Measurements from ENCODE around the gene MARK3. TPM values are rescaled to one million over a fixed set of nuclear protein-coding genes. Genes with fewer than 3 reads are reported as not detected.

Gene MARK3
- total and polyA plus RNA-seq, 8 donors = 52.6 to 157 (median 95.0) TPM

GRCh38 chr14:103472939-103473338 is 87.7 kb downstream of the MARK3 start:
- intact Hi-C loops (cut with DNase I; ENCODE audit: low total_unique reads) = no loop called here
- Histone ChIP-seq H3K4me3 (no peak overlapping the region), H3K27ac (no peak overlapping the region), H3K27me3 (no peaks in the 10 kb centered on the region), H3K9me3 (no peaks in the 10 kb centered on the region), H3K36me3 (peaks cover 42 to 100% (median 96%) of the 10 kb centered on the region in 4 donors), H3K4me1 (no peaks in the 10 kb centered on the region)
- WGBS, 5 donors = 87 to 93% (median 93%) methylated on average over 5 of the region's 5 CpGs
- DNase-seq = no peak
- TF ChIP-seq EP300 (IDR thresholded peaks at IDR 0.05) (no peak), POLR2AphosphoS5 (IDR thresholded peaks at IDR 0.05) (no peak), POLR2A (IDR thresholded peaks at IDR 0.05) (no peak)

DNA sequence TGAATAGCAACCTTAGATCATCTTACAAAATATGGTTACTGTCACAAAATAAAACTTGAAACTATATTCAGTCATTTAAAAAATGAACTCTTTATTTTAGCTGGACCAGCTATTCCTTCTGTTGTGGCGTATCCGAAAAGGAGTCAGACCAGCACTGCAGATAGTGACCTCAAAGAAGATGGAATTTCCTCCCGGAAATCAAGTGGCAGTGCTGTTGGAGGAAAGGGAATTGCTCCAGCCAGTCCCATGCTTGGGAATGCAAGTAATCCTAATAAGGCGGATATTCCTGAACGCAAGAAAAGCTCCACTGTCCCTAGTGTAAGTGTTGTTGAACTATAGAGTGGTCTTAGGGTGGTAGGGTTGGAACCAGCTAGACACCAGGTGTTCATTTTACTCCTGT is 89.7 kb downstream of the MARK3 start:
- H3K27ac ChIP-seq = no peak overlapping the region
- H3K27me3 ChIP-seq = no peaks in the 10 kb centered on the region
- no peaks in the 10 kb centered on the region for H3K9me3 ChIP-seq
- TF ChIP-seq POLR2AphosphoS5 (IDR thresholded peaks at IDR 0.05) (no peak), EP300 (IDR thresholded peaks at IDR 0.05) (no peak), POLR2A (IDR thresholded peaks at IDR 0.05) (no peak)
- TF ChIP-seq, protein P1, sequence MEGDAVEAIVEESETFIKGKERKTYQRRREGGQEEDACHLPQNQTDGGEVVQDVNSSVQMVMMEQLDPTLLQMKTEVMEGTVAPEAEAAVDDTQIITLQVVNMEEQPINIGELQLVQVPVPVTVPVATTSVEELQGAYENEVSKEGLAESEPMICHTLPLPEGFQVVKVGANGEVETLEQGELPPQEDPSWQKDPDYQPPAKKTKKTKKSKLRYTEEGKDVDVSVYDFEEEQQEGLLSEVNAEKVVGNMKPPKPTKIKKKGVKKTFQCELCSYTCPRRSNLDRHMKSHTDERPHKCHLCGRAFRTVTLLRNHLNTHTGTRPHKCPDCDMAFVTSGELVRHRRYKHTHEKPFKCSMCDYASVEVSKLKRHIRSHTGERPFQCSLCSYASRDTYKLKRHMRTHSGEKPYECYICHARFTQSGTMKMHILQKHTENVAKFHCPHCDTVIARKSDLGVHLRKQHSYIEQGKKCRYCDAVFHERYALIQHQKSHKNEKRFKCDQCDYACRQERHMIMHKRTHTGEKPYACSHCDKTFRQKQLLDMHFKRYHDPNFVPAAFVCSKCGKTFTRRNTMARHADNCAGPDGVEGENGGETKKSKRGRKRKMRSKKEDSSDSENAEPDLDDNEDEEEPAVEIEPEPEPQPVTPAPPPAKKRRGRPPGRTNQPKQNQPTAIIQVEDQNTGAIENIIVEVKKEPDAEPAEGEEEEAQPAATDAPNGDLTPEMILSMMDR (IDR thresholded peaks at IDR 0.05) = no peak
- peaks cover 41 to 100% (median 96%) of the 10 kb centered on the region in 4 donors for H3K36me3 ChIP-seq
- 92 to 97% (median 96%) methylated on average over 5 of the region's 5 CpGs for whole genome bisulfite sequencing, 5 donors
- H3K4me3 ChIP-seq = no peak overlapping the region
- no peaks in the 10 kb centered on the region for H3K4me1 ChIP-seq
- no peak for DNase-seq
- intact Hi-C loops (cut with DNase I; ENCODE audit: low total_unique reads) = no loop called here

DNA sequence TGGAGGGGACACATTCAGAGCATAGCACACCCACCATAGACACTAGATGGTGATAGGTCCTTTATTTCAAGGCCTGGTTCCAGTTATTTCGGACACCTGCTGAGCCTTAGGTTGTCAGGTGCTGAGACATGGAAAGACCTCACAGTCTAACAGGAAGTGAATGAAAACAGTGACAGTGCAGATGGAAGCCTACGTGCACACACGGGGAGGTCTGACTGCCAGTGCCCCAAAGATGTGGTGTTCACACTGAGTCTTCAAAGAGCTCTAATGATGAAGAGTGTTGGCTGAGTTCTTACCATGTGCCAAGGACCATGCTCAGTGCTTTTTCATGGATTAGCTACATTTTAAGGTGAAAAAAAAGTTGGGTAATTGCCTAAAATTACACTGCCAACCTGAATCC is 90.8 kb downstream of the MARK3 start:
- TF ChIP-seq EP300 (IDR thresholded peaks at IDR 0.05) (no peak), POLR2A (IDR thresholded peaks at IDR 0.05) (no peak), POLR2AphosphoS5 (IDR thresholded peaks at IDR 0.05) (no peak)
- TF ChIP-seq, protein P1 (IDR thresholded peaks at IDR 0.05) = no peak
- intact Hi-C loops (cut with DNase I; ENCODE audit: low total_unique reads) = no loop called here
- WGBS, 5 donors = 94 to 98% (median 95%) methylated on average over 3 of the region's 3 CpGs
- Histone ChIP-seq H3K27me3 (no peaks in the 10 kb centered on the region), H3K36me3 (peaks cover 43 to 100% (median 96%) of the 10 kb centered on the region in 4 donors), H3K4me1 (peaks cover 0 to 10% (median 3%) of the 10 kb centered on the region in 4 donors), H3K27ac (no peak overlapping the region), H3K4me3 (no peak overlapping the region), H3K9me3 (no peaks in the 10 kb centered on the region)
- DNase-seq = no peak

- no peaks in the 10 kb centered on the region for H3K9me3 ChIP-seq
- intact Hi-C loops (cut with DNase I; ENCODE audit: low total_unique reads) = no loop called here
- DNase-seq = no peak
- TF ChIP-seq, protein P1 (IDR thresholded peaks at IDR 0.05) = no peak
- no peak for TF ChIP-seq EP300 (IDR thresholded peaks at IDR 0.05)
- no peak for TF ChIP-seq POLR2AphosphoS5 (IDR thresholded peaks at IDR 0.05)
- TF ChIP-seq POLR2A (IDR thresholded peaks at IDR 0.05) = no peak
- H3K27ac ChIP-seq = no peak overlapping the region
- peaks cover 40 to 100% (median 96%) of the 10 kb centered on the region in 4 donors for H3K36me3 ChIP-seq
- no peaks in the 10 kb centered on the region for H3K27me3 ChIP-seq
- WGBS, 5 donors = 81 to 90% (median 82%) methylated on average over 5 of the region's 5 CpGs
- H3K4me1 ChIP-seq = peaks cover 0 to 14% (median 3%) of the 10 kb centered on the region in 4 donors
- no peak overlapping the region for H3K4me3 ChIP-seq
Measured at GRCh38 chr14:103476631-103477030, 91.4 kb downstream of the MARK3 start.

DNA sequence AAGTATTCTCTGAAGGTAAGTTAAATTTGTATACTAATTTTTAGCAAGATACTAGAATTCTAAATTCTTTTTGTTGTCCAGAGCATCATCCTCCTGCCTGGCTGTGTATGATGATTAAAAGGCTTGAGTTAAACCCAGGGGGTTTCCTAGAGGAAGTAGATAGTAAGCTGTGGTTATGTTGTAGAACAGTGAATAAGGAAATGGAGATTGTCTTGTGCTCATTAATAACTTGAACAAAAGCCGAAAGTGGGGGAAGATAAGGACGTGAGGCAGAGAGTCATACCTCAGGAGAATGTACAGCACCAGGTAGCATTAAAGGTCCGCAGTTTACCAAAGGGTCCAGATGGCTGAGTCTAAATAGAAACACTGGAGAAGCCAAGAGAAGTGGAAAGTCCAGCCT is 95.4 kb downstream of the MARK3 start:
- Histone ChIP-seq H3K9me3 (no peaks in the 10 kb centered on the region), H3K27me3 (no peaks in the 10 kb centered on the region), H3K4me3 (no peak overlapping the region), H3K27ac (peak overlapping the region in 1 of 5 donors; percentile 15), H3K36me3 (peaks cover 24 to 95% (median 90%) of the 10 kb centered on the region in 4 donors), H3K4me1 (peaks cover 0 to 47% (median 16%) of the 10 kb centered on the region in 4 donors)
- TF ChIP-seq EP300 (IDR thresholded peaks at IDR 0.05) = no peak
- TF ChIP-seq, protein P1 (IDR thresholded peaks at IDR 0.05) = peak in 1 of 7 experiments; percentile 6
- DNase-seq = peak in 1 of 2 donors; percentile 15
- intact Hi-C loops (cut with DNase I; ENCODE audit: low total_unique reads) = no loop called here
- WGBS, 5 donors = 28 to 54% (median 41%) methylated on average over 3 of the region's 3 CpGs
